OCI-LY3 (cell line): ENCODE results near the gene CCDC158.

ENCODE experiments used
- H2AFZ ChIP-seq: fragments of 200-600, 300-600 bp; shearing (Covaris generic); 2 replicates; pipeline ENCODE4 v1.6.0; 2014; ENCODE audit warnings: antibody characterized with exemption, low read depth, low read length
- H3K27ac ChIP-seq: fragments of 200-600, 300-600 bp; sonication (generic); 2 replicates; pipeline ENCODE4 v1.5.1; 2014; ENCODE audit warnings: mild to moderate bottlenecking, low read length, moderate library complexity, mixed read lengths
- H3K27me3 ChIP-seq: fragments of 200-600, 300-600 bp; sonication (generic); 2 replicates; pipeline ENCODE4 v1.6.1; 2014; ENCODE audit warnings: low read depth, low read length, mixed read lengths
- H3K36me3 ChIP-seq: fragments of 200-600, 300-600 bp; sonication (generic); replicated peaks from 2 replicates; pipeline ENCODE3; 2014; ENCODE audit warnings: low read depth, low read length, mixed read lengths
- H3K4me1 ChIP-seq: fragments of 300-600, 200-600 bp; sonication (generic); 2 replicates; pipeline ENCODE4 v1.6.1; 2014; ENCODE audit warnings: low read length, mixed read lengths
- H3K4me2 ChIP-seq: fragments of 200-600, 300-600 bp; sonication (generic); 2 replicates; pipeline ENCODE4 v1.6.1; 2014; ENCODE audit warnings: low read length, mixed read lengths
- H3K4me3 ChIP-seq: fragments of 300-600, 200-600 bp; sonication (generic); 2 replicates; pipeline ENCODE4 v1.5.1; 2014; ENCODE audit warnings: antibody characterized with exemption, mild to moderate bottlenecking, low read length, moderate library complexity
- H3K79me2 ChIP-seq: fragments of 300-600, 200-600 bp; shearing (Covaris generic); 2 replicates; pipeline ENCODE4 v1.6.1; 2014; ENCODE audit warnings: mild to moderate bottlenecking, low read length, mixed read lengths
- H3K9ac ChIP-seq: fragments of 300-600, 200-600 bp; shearing (Covaris generic); 2 replicates; pipeline ENCODE4 v1.6.0; 2014; ENCODE audit warnings: mild to moderate bottlenecking, low read length, moderate library complexity
- H3K9me3 ChIP-seq: fragments of 200-600, 300-600 bp; shearing (Covaris generic); 2 replicates; pipeline ENCODE4 v1.6.1; 2014; ENCODE audit warnings: low read length, mixed read lengths; ENCODE audit not compliant: insufficient read depth
- H4K20me1 ChIP-seq: fragments of 200-600, 300-600 bp; sonication (generic); 2 replicates; pipeline ENCODE4 v1.6.1; 2016; ENCODE audit warnings: low read length, mixed read lengths; ENCODE audit not compliant: insufficient read depth
- CTCF ChIP-seq: fragments of 200-600, 300-600 bp; sonication (generic); IDR thresholded peaks from 2 replicates; pipeline ENCODE4 v1.5.1; 2014; ENCODE audit warnings: antibody characterized with exemption, low read length, low read depth
- EZH2phosphoT487 ChIP-seq: fragments of 200-600 bp; shearing (Covaris generic); IDR thresholded peaks from 2 replicates; pipeline ENCODE4 v1.6.1; 2018; ENCODE audit warnings: antibody characterized with exemption, mixed run types, low read depth

CCDC158 gene

GRCh38 chr4:76341063-76341462 lies 79.9 kb downstream of the CCDC158 start:
- Histone ChIP-seq H3K79me2 (no peaks in the 10 kb centered on the region), H4K20me1 (no peaks in the 10 kb centered on the region), H3K4me1 (no peaks in the 10 kb centered on the region), H3K27me3 (no peaks in the 10 kb centered on the region), H3K4me2 (no peak overlapping the region), H2AFZ (no peak overlapping the region), H3K4me3 (no peak overlapping the region), H3K9me3 (no peaks in the 10 kb centered on the region), H3K36me3 (no peaks in the 10 kb centered on the region), H3K27ac (no peak overlapping the region), H3K9ac (no peak overlapping the region)
- TF ChIP-seq EZH2phosphoT487 (no peak), CTCF (no peak)

GRCh38 chr4:76339364-76339763 lies 81.6 kb downstream of the CCDC158 start:
- Histone ChIP-seq H3K4me1 (no peaks in the 10 kb centered on the region), H3K79me2 (no peaks in the 10 kb centered on the region), H3K9ac (no peak overlapping the region), H4K20me1 (no peaks in the 10 kb centered on the region), H2AFZ (no peak overlapping the region), H3K9me3 (no peaks in the 10 kb centered on the region), H3K27ac (no peak overlapping the region), H3K4me3 (no peak overlapping the region), H3K27me3 (no peaks in the 10 kb centered on the region), H3K4me2 (no peak overlapping the region), H3K36me3 (no peaks in the 10 kb centered on the region)
- TF ChIP-seq CTCF: no peak
- no peak for TF ChIP-seq EZH2phosphoT487

GRCh38 chr4:76334885-76335284 lies 86.1 kb downstream of the CCDC158 start:
- no peak overlapping the region for H3K4me3 ChIP-seq
- no peak overlapping the region for H3K4me2 ChIP-seq
- no peak overlapping the region for H3K9ac ChIP-seq
- H3K27ac ChIP-seq: no peak overlapping the region
- no peak for TF ChIP-seq EZH2phosphoT487
- no peak for TF ChIP-seq CTCF
- H4K20me1 ChIP-seq: no peaks in the 10 kb centered on the region
- H3K36me3 ChIP-seq: no peaks in the 10 kb centered on the region
- H3K79me2 ChIP-seq: no peaks in the 10 kb centered on the region
- H2AFZ ChIP-seq: no peak overlapping the region
- H3K27me3 ChIP-seq: no peaks in the 10 kb centered on the region
- H3K9me3 ChIP-seq: no peaks in the 10 kb centered on the region
- H3K4me1 ChIP-seq: no peaks in the 10 kb centered on the region

GRCh38 chr4:76326515-76326914 lies 94.4 kb downstream of the CCDC158 start:
- Histone ChIP-seq H3K27me3 (no peaks in the 10 kb centered on the region), H3K27ac (no peak overlapping the region), H3K9me3 (peaks cover 21% of the 10 kb centered on the region), H4K20me1 (no peaks in the 10 kb centered on the region), H3K36me3 (no peaks in the 10 kb centered on the region), H3K4me3 (no peak overlapping the region), H3K79me2 (no peaks in the 10 kb centered on the region), H2AFZ (no peak overlapping the region), H3K9ac (no peak overlapping the region), H3K4me2 (no peak overlapping the region), H3K4me1 (no peaks in the 10 kb centered on the region)
- TF ChIP-seq CTCF (no peak), EZH2phosphoT487 (no peak)
